Nephron (organoid): ENCODE results near the gene TENT5D.
"Not testable (repeated sequence)": the region's sequence is repeated elsewhere in the genome, so short reads cannot be mapped to it uniquely, and the experiment has no call there.

ENCODE experiments used
- H3K27ac Mint-ChIP-seq, 3 experiments: 2 replicates each; pipeline ENCODE4 v1.8.0; 2020; ENCODE audit warnings: mixed read lengths in 3 of 3, mild to moderate bottlenecking in 2 of 3, moderate library complexity in 1 of 3
- H3K27me3 Mint-ChIP-seq: 2 replicates; pipeline ENCODE4 v1.8.0; 2021; ENCODE audit warnings: low read depth, mild to moderate bottlenecking, moderate library complexity, mixed read lengths
- H3K36me3 Mint-ChIP-seq: 2 replicates; pipeline ENCODE4 v1.8.0; 2020; ENCODE audit warnings: low read depth, mixed read lengths
- H3K4me1 Mint-ChIP-seq: 2 replicates; pipeline ENCODE4 v1.8.0; 2020; ENCODE audit warnings: mixed read lengths
- H3K4me3 Mint-ChIP-seq, 3 experiments: 2 replicates each; pipeline ENCODE4 v1.8.0; 2020; ENCODE audit warnings: mild to moderate bottlenecking in 3 of 3, mixed read lengths in 3 of 3, moderate library complexity in 2 of 3
- H3K9me3 Mint-ChIP-seq: 2 replicates; pipeline ENCODE4 v1.8.0; 2020; ENCODE audit warnings: mixed read lengths
- CTCF ChIP-seq, 3 experiments: fragments of 200-600 bp; sonication (generic); IDR thresholded peaks; one replicate each; pipeline ENCODE4 v1.5.0; 2021; ENCODE audit warnings: antibody characterized with exemption in 3 of 3; ENCODE audit not compliant: unreplicated experiment in 3 of 3

TENT5D gene

GRCh38 chrX:80430826-80431504 lies 10.7 kb downstream of the TENT5D start:
- H3K4me1 Mint-ChIP-seq = no peaks in the 10 kb centered on the region
- H3K4me3 Mint-ChIP-seq = no peak overlapping the region
- no peak overlapping the region for H3K27ac Mint-ChIP-seq
- H3K9me3 Mint-ChIP-seq = peaks cover 22% of the 10 kb centered on the region
- no peaks in the 10 kb centered on the region for H3K27me3 Mint-ChIP-seq
- H3K36me3 Mint-ChIP-seq = no peaks in the 10 kb centered on the region
- TF ChIP-seq CTCF (IDR thresholded peaks at IDR 0.05; ENCODE audit: unreplicated experiment in 3 of 3) = no peak

GRCh38 chrX:80431505-80431832 lies 11.2 kb downstream of the TENT5D start:
- H3K27ac Mint-ChIP-seq = no peak overlapping the region

GRCh38 chrX:80432441-80432840 lies 12.2 kb downstream of the TENT5D start:
- H3K4me1 Mint-ChIP-seq = no peaks in the 10 kb centered on the region
- H3K9me3 Mint-ChIP-seq = peaks cover 19% of the 10 kb centered on the region
- no peak for TF ChIP-seq CTCF (IDR thresholded peaks at IDR 0.05; ENCODE audit: unreplicated experiment in 3 of 3)
- H3K36me3 Mint-ChIP-seq = no peaks in the 10 kb centered on the region
- H3K27me3 Mint-ChIP-seq = no peaks in the 10 kb centered on the region
- no peak overlapping the region for H3K4me3 Mint-ChIP-seq
- H3K27ac Mint-ChIP-seq = no peak overlapping the region

More at GRCh38 chrX:80431505-80431832, 11.2 kb downstream of the TENT5D start:
- TF ChIP-seq CTCF (IDR thresholded peaks at IDR 0.05; ENCODE audit: unreplicated experiment in 3 of 3) = no peak
- Mint-ChIP-seq H3K27me3 (no peaks in the 10 kb centered on the region), H3K9me3 (peaks cover 22% of the 10 kb centered on the region), H3K4me1 (no peaks in the 10 kb centered on the region), H3K36me3 (no peaks in the 10 kb centered on the region), H3K4me3 (no peak overlapping the region)

GRCh38 chrX:80432863-80433262 lies 12.6 kb downstream of the TENT5D start:
- Mint-ChIP-seq H3K27ac (no peak overlapping the region), H3K27me3 (no peaks in the 10 kb centered on the region), H3K9me3 (peaks cover 19% of the 10 kb centered on the region), H3K4me3 (no peak overlapping the region), H3K4me1 (no peaks in the 10 kb centered on the region), H3K36me3 (no peaks in the 10 kb centered on the region)
- no peak for TF ChIP-seq CTCF (IDR thresholded peaks at IDR 0.05; ENCODE audit: unreplicated experiment in 3 of 3)

GRCh38 chrX:80468166-80468565 lies 47.9 kb downstream of the TENT5D start:
- not testable (repeated sequence) for H3K27me3 Mint-ChIP-seq, H3K36me3 Mint-ChIP-seq, H3K4me3 Mint-ChIP-seq, H3K4me1 Mint-ChIP-seq, H3K27ac Mint-ChIP-seq
- peaks cover 43% of the 10 kb centered on the region for H3K9me3 Mint-ChIP-seq

- Mint-ChIP-seq H3K4me1 (no peaks in the 10 kb centered on the region), H3K9me3 (peaks cover 32% of the 10 kb centered on the region), H3K36me3 (no peaks in the 10 kb centered on the region), H3K27me3 (no peaks in the 10 kb centered on the region), H3K4me3 (no peak overlapping the region), H3K27ac (no peak overlapping the region)
- TF ChIP-seq CTCF (IDR thresholded peaks at IDR 0.05; ENCODE audit: unreplicated experiment in 3 of 3) = no peak
Measured at GRCh38 chrX:80471582-80471981, 51.3 kb downstream of the TENT5D start.
